NCI-H2107 treated with DMSO at 0.1 percent for 48 hours (cell line): Measurements from ENCODE around the gene NUTF2.

Source experiments
- DNase-seq: peaks from one replicate; lab custom pipeline; 2025; ENCODE audit not compliant: unreplicated experiment; lab: John Stamatoyannopoulos, UW

NUTF2 gene

GRCh38 chr16:67917140-67917851 lies 70.6 kb downstream of the NUTF2 start:
- no peak for DNase-seq

DNA sequence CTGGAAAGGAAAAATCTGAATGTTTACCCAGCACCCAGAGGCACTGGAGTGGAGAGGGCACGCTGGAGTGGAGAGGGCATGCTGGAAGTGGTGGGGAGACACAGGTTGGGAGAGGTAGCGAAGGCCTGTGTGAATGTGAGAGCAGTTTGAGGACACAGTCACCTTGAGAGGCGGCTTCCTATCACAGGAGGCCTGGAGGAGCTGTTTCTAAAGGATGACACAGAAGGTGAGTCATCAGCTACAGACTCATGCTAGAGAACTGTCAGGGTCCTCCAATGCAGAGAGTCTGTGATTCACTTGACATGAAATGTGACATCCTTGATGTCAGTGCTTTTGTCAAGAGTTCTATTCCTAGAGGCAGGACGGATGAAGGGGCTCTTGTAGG lies 71.1 kb downstream of the NUTF2 start:
- DNase-seq: no peak

DNA sequence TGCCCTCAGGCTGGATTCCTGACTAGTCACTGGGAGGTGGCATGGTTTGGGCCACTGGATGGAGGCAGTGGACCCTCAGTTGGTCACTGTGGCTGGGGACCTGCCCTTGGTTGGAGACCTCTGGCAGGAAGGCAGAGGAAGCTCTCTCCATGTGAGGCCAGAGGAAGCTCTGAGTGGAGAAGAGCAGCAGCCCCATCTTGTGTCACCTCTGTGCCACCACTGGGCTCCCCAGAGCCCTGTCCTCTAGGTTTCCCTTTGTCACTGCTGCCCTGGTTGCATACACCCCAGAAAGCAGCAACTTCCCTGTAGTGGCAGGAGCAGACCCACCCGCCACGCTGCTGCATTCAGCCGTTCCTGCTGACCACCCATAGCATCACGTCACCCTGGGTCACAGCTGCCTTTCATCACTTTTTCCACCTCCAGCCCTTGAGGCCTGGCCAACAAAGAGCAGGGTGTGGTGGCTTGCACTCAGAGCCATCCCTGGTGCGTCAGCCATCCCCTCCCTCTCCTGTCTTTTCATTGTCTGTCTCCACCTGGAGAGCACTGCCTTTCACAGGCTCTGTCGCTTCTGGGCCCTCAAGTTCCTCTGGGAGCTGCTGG lies 73.0 kb downstream of the NUTF2 start:
- no peak for DNase-seq
